Measurements from ENCODE around the gene MAMDC4. TPM values are rescaled to one million over a fixed set of nuclear protein-coding genes. Genes with fewer than 3 reads are reported as not detected.

Gene MAMDC4
- total RNA-seq, 1 donor from 2014 or later = 3.2 TPM

- H3K9me3 ChIP-seq = no peaks in the 10 kb centered on the region
- no peaks in the 10 kb centered on the region for H3K36me3 ChIP-seq
- H3K27ac ChIP-seq = no peak overlapping the region
- no peak for DNase-seq (ENCODE audit: extremely low spot score in 2 of 2)
- H3K4me1 ChIP-seq = peaks cover 24% of the 10 kb centered on the region
- H3K27me3 ChIP-seq = no peaks in the 10 kb centered on the region
- intact Hi-C loops (cut with DNase I) = no loop called here
- TF ChIP-seq POLR2A (IDR thresholded peaks at IDR 0.05) = no peak
- H3K4me3 ChIP-seq = no peak overlapping the region
These were observed 784 bp downstream of the MAMDC4 start for GRCh38 chr9:136852664-136853595.

GRCh38 chr9:136853596-136854112 is 1.5 kb downstream of the MAMDC4 start:
- H3K4me1 ChIP-seq = peaks cover 24% of the 10 kb centered on the region
- no peaks in the 10 kb centered on the region for H3K9me3 ChIP-seq
- TF ChIP-seq CTCF (IDR thresholded peaks at IDR 0.05) = no peak
- no peak for TF ChIP-seq POLR2A (IDR thresholded peaks at IDR 0.05)
- no peak for TF ChIP-seq POLR2AphosphoS5 (IDR thresholded peaks at IDR 0.05; ENCODE audit: insufficient read depth in 1 of 2, low read depth in 1 of 2)
- no peaks in the 10 kb centered on the region for H3K27me3 ChIP-seq
- no peak overlapping the region for H3K27ac ChIP-seq
- H3K36me3 ChIP-seq = no peaks in the 10 kb centered on the region
- intact Hi-C loops (cut with DNase I) = loop anchor here (2.0 kb wide), 1 partner anchor 33 kb away; no protein-coding TSS in a partner anchor
- no peak overlapping the region for H3K4me3 ChIP-seq
- no peak for DNase-seq (ENCODE audit: extremely low spot score in 2 of 2)

GRCh38 chr9:136854113-136854841 is 2.1 kb downstream of the MAMDC4 start:
- Histone ChIP-seq H3K27ac (no peak overlapping the region), H3K9me3 (no peaks in the 10 kb centered on the region), H3K4me3 (no peak overlapping the region), H3K27me3 (no peaks in the 10 kb centered on the region), H3K36me3 (no peaks in the 10 kb centered on the region), H3K4me1 (peaks cover 30% of the 10 kb centered on the region)
- no peak for TF ChIP-seq CTCF (IDR thresholded peaks at IDR 0.05)
- TF ChIP-seq POLR2A (IDR thresholded peaks at IDR 0.05) = no peak
- no peak for TF ChIP-seq POLR2AphosphoS5 (IDR thresholded peaks at IDR 0.05; ENCODE audit: insufficient read depth in 1 of 2, low read depth in 1 of 2)
- intact Hi-C loops (cut with DNase I) = loop anchor here (2.0 kb wide), 1 partner anchor 33 kb away; no protein-coding TSS in a partner anchor
- DNase-seq (ENCODE audit: extremely low spot score in 2 of 2) = no peak

GRCh38 chr9:136854842-136855460 is 2.8 kb downstream of the MAMDC4 start:
- Histone ChIP-seq H3K36me3 (no peaks in the 10 kb centered on the region), H3K27ac (no peak overlapping the region), H3K4me3 (no peak overlapping the region), H3K9me3 (no peaks in the 10 kb centered on the region), H3K27me3 (no peaks in the 10 kb centered on the region), H3K4me1 (peaks cover 28% of the 10 kb centered on the region)
- TF ChIP-seq CTCF (IDR thresholded peaks at IDR 0.05) = no peak
- TF ChIP-seq POLR2A (IDR thresholded peaks at IDR 0.05) = no peak
- TF ChIP-seq POLR2AphosphoS5 (IDR thresholded peaks at IDR 0.05; ENCODE audit: insufficient read depth in 1 of 2, low read depth in 1 of 2) = no peak
- intact Hi-C loops (cut with DNase I) = loop anchor here (2.0 kb wide), 1 partner anchor 34 kb away; no protein-coding TSS in a partner anchor
- no peak for DNase-seq (ENCODE audit: extremely low spot score in 2 of 2)

- H3K27me3 ChIP-seq = no peaks in the 10 kb centered on the region
- peaks cover 0 to 3% of the 10 kb centered on the region in 2 donors for H3K36me3 ChIP-seq
- no peak for DNase-seq (ENCODE audit: extremely low spot score in 2 of 2)
- intact Hi-C loops (cut with DNase I) = loop anchor here (2.0 kb wide), 1 partner anchor 35 kb away; no protein-coding TSS in a partner anchor
- no peak for TF ChIP-seq CTCF (IDR thresholded peaks at IDR 0.05)
- no peak for TF ChIP-seq POLR2A (IDR thresholded peaks at IDR 0.05)
- no peak for TF ChIP-seq POLR2AphosphoS5 (IDR thresholded peaks at IDR 0.05; ENCODE audit: insufficient read depth in 1 of 2, low read depth in 1 of 2)
- no peaks in the 10 kb centered on the region for H3K9me3 ChIP-seq
- H3K4me3 ChIP-seq = no peak overlapping the region
- no peak overlapping the region for H3K27ac ChIP-seq
- peaks cover 22% of the 10 kb centered on the region for H3K4me1 ChIP-seq
These were observed 3.4 kb downstream of the MAMDC4 start for GRCh38 chr9:136855461-136856078.
